22Rv1 (cell line): Measurements from ENCODE around the gene POLN.

Experiments
- ZFX ChIP-seq: fragments of 450-650 bp; IDR thresholded peaks from 2 replicates; pipeline ENCODE4 v1.6.1; 2017; ENCODE audit warnings: antibody characterized with exemption, borderline replicate concordance
- TF ChIP-seq, protein P1 (sequence below): fragments of 450-650 bp; IDR thresholded peaks from 2 replicates; pipeline ENCODE4 v1.5.1; 2017; ENCODE audit warnings: mild to moderate bottlenecking

GRCh38 chr4:2258091-2259035 is 16.4 kb upstream of the POLN start:
- TF ChIP-seq, protein P1, sequence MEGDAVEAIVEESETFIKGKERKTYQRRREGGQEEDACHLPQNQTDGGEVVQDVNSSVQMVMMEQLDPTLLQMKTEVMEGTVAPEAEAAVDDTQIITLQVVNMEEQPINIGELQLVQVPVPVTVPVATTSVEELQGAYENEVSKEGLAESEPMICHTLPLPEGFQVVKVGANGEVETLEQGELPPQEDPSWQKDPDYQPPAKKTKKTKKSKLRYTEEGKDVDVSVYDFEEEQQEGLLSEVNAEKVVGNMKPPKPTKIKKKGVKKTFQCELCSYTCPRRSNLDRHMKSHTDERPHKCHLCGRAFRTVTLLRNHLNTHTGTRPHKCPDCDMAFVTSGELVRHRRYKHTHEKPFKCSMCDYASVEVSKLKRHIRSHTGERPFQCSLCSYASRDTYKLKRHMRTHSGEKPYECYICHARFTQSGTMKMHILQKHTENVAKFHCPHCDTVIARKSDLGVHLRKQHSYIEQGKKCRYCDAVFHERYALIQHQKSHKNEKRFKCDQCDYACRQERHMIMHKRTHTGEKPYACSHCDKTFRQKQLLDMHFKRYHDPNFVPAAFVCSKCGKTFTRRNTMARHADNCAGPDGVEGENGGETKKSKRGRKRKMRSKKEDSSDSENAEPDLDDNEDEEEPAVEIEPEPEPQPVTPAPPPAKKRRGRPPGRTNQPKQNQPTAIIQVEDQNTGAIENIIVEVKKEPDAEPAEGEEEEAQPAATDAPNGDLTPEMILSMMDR = no peak
- no peak for TF ChIP-seq ZFX
